ENCODE data around the gene SLC43A2.
A peak's percentile ranks its signal among the peaks of the same experiment; 100 is the strongest.

Gene SLC43A2

GRCh38 chr17:1623057-1623630, 5.5 kb downstream of the SLC43A2 start:
- Histone ChIP-seq H3K36me3 (ENCODE audit: insufficient read depth, low read length) (peaks cover 55% of the 10 kb centered on the region), H3K79me2 (ENCODE audit: insufficient read depth, low read length) (peaks cover 63% of the 10 kb centered on the region), H3K4me2 (ENCODE audit: insufficient read depth, low read length) (no peak overlapping the region), H3K9ac (ENCODE audit: low read depth, low read length) (no peak overlapping the region), H3K27ac (ENCODE audit: low read length) (no peak overlapping the region; the same call in 1 of the 2 replicates), H2AFZ (ENCODE audit: low read depth, low read length) (no peak overlapping the region), H3K4me3 (ENCODE audit: low read depth in 1 of 2, low read length in 2 of 2) (no peak overlapping the region), H3K9me3 (ENCODE audit: insufficient read depth, low read length, severe bottlenecking) (no peaks in the 10 kb centered on the region), H3K27me3 (ENCODE audit: insufficient read depth, low read length, poor library complexity) (no peaks in the 10 kb centered on the region), H4K20me1 (ENCODE audit: insufficient read depth, low read length) (no peaks in the 10 kb centered on the region), H3K4me1 (ENCODE audit: insufficient read depth, low read length) (peaks cover 29% of the 10 kb centered on the region)
- TF ChIP-seq, protein P1, sequence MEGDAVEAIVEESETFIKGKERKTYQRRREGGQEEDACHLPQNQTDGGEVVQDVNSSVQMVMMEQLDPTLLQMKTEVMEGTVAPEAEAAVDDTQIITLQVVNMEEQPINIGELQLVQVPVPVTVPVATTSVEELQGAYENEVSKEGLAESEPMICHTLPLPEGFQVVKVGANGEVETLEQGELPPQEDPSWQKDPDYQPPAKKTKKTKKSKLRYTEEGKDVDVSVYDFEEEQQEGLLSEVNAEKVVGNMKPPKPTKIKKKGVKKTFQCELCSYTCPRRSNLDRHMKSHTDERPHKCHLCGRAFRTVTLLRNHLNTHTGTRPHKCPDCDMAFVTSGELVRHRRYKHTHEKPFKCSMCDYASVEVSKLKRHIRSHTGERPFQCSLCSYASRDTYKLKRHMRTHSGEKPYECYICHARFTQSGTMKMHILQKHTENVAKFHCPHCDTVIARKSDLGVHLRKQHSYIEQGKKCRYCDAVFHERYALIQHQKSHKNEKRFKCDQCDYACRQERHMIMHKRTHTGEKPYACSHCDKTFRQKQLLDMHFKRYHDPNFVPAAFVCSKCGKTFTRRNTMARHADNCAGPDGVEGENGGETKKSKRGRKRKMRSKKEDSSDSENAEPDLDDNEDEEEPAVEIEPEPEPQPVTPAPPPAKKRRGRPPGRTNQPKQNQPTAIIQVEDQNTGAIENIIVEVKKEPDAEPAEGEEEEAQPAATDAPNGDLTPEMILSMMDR (IDR thresholded peaks at IDR 0.05; ENCODE audit: borderline replicate concordance, extremely low read depth, low read length, poor library complexity, severe bottlenecking), result no peak
- TF ChIP-seq EZH2 (IDR thresholded peaks at IDR 0.05; ENCODE audit: borderline replicate concordance, low read depth, low read length, severe bottlenecking), result no peak
- no peak for DNase-seq
- ATAC-seq (ENCODE audit: insufficient read depth, low read depth), result no peak

DNA sequence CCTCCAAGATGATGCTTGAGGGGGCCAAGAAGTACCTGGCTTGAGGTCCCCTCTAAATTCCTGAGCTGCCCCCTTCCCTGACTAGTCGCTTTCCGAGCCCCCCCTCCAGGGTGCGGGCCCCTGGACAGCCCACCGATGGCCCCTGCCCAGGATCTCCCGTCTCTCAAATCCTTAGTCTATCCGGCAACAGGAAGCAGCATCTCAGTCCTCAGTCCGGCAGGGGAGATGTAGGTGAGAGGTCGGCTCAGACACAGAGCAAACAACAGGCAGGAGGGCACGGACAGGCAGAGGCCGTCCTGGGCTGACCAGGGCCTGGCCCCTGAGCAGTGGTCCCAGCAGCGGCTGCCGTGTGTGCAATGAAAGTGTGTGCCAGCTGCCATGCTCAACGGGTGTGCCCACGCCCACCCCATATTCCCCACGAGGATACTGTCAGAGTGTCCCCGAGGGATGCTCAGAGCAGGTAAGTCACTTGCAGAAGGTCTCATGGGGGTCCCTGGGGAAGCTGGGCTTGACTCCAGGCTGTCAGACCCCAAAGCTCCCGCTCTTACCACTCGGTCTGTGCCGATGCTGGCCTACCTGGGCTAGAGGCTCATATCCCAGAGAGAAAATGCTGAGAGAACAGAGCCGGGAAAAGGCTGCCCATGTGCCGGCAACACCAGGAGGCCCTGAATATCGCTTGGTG, 7.2 kb downstream of the SLC43A2 start:
- peak overlapping the region; percentile 35 for H3K27ac ChIP-seq (ENCODE audit: low read length)
- ATAC-seq (ENCODE audit: insufficient read depth, low read depth) (no peak), DNase-seq (no peak)
- no peaks in the 10 kb centered on the region for H3K9me3 ChIP-seq (ENCODE audit: insufficient read depth, low read length, severe bottlenecking)
- H3K4me3 ChIP-seq (ENCODE audit: low read depth in 1 of 2, low read length in 2 of 2), result no peak overlapping the region
- H3K27me3 ChIP-seq (ENCODE audit: insufficient read depth, low read length, poor library complexity), result no peaks in the 10 kb centered on the region
- H3K9ac ChIP-seq (ENCODE audit: low read depth, low read length), result no peak overlapping the region
- H3K4me1 ChIP-seq (ENCODE audit: insufficient read depth, low read length), result peaks cover 16% of the 10 kb centered on the region
- no peaks in the 10 kb centered on the region for H4K20me1 ChIP-seq (ENCODE audit: insufficient read depth, low read length)
- H3K4me2 ChIP-seq (ENCODE audit: insufficient read depth, low read length), result no peak overlapping the region
- peaks cover 52% of the 10 kb centered on the region for H3K79me2 ChIP-seq (ENCODE audit: insufficient read depth, low read length)
- no peak overlapping the region for H2AFZ ChIP-seq (ENCODE audit: low read depth, low read length)
- TF ChIP-seq, protein P1 (IDR thresholded peaks at IDR 0.05; ENCODE audit: borderline replicate concordance, extremely low read depth, low read length, poor library complexity, severe bottlenecking), result no peak
- no peak for TF ChIP-seq EZH2 (IDR thresholded peaks at IDR 0.05; ENCODE audit: borderline replicate concordance, low read depth, low read length, severe bottlenecking)
- peaks cover 61% of the 10 kb centered on the region for H3K36me3 ChIP-seq (ENCODE audit: insufficient read depth, low read length)

DNA sequence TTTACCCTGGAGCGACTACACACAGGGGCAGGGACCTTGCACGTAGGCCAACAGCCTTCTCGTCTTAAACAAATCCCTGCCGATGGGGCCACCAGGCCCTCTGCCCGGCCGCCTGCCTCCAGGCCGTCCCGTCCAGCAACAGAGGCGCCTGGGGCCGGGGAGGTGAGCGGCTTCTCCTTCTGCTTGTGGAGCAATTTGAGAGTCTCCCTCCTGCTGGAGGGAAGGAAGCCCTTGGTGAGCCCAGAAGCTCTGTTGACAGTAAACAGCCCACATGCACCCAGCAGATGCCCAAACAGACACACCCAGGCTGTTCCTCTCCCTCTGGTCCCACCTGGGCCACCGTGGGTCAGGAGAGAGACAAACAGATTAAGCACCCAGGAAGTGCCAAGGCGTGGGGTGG, 8.1 kb downstream of the SLC43A2 start:
- H3K9ac ChIP-seq (ENCODE audit: low read depth, low read length), result no peak overlapping the region
- no peaks in the 10 kb centered on the region for H3K27me3 ChIP-seq (ENCODE audit: insufficient read depth, low read length, poor library complexity)
- peak overlapping the region; percentile 35 for H3K27ac ChIP-seq (ENCODE audit: low read length)
- H3K79me2 ChIP-seq (ENCODE audit: insufficient read depth, low read length), result peaks cover 43% of the 10 kb centered on the region
- no peak overlapping the region for H2AFZ ChIP-seq (ENCODE audit: low read depth, low read length)
- H3K4me1 ChIP-seq (ENCODE audit: insufficient read depth, low read length), result peaks cover 7% of the 10 kb centered on the region; the same call in 1 of the 2 replicates
- H3K4me3 ChIP-seq (ENCODE audit: low read depth in 1 of 2, low read length in 2 of 2), result no peak overlapping the region
- no peaks in the 10 kb centered on the region for H3K9me3 ChIP-seq (ENCODE audit: insufficient read depth, low read length, severe bottlenecking)
- H3K36me3 ChIP-seq (ENCODE audit: insufficient read depth, low read length), result peaks cover 62% of the 10 kb centered on the region
- ATAC-seq (ENCODE audit: insufficient read depth, low read depth), result no peak
- H4K20me1 ChIP-seq (ENCODE audit: insufficient read depth, low read length), result no peaks in the 10 kb centered on the region
- H3K4me2 ChIP-seq (ENCODE audit: insufficient read depth, low read length), result no peak overlapping the region
- no peak for DNase-seq
- TF ChIP-seq EZH2 (IDR thresholded peaks at IDR 0.05; ENCODE audit: borderline replicate concordance, low read depth, low read length, severe bottlenecking), result no peak
- TF ChIP-seq, protein P1 (IDR thresholded peaks at IDR 0.05; ENCODE audit: borderline replicate concordance, extremely low read depth, low read length, poor library complexity, severe bottlenecking), result no peak

All from DND-41 (cell line).